ENCODE results near the gene CYP26C1.

The CYP26C1 gene

GRCh38 chr10:93064874-93065660, 4.5 kb downstream of the CYP26C1 start:
- DNase-seq: no peak

DNA sequence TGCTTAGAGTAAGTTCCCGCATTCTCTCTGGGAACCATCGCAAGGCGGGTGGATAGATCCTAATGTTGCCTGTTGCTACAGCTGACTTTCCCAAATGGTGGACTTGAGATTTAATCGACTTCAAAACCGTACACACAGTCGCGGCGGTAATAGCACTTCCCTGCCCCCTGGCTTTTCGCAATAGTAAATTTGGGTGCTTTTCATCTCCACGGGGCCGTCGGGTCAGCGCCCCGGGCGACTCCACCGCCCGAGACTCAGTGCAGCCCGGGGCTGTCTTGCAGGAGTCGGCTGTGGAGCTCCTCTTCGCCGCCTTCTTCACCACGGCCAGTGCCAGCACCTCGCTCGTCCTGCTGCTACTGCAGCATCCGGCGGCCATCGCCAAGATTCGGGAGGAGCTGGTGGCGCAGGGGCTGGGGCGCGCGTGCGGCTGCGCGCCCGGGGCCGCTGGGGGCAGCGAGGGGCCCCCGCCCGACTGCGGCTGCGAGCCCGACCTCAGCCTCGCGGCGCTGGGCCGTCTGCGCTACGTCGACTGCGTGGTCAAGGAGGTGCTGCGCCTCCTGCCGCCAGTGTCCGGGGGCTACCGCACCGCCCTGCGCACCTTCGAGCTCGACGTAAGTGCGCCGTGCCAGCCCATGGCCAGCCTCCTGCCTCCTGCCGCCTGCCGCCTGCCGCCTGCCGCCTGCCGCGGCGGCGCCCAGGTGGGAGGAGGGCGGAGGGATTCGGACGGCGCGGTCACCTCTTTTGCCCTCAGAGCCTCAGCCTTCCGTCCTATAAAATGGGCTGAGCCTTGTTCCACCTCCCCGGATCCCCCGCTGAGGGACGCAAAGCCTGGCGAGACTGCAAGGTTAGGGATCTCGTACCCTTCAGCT, 5.3 kb downstream of the CYP26C1 start:
- no peak for DNase-seq

DNA sequence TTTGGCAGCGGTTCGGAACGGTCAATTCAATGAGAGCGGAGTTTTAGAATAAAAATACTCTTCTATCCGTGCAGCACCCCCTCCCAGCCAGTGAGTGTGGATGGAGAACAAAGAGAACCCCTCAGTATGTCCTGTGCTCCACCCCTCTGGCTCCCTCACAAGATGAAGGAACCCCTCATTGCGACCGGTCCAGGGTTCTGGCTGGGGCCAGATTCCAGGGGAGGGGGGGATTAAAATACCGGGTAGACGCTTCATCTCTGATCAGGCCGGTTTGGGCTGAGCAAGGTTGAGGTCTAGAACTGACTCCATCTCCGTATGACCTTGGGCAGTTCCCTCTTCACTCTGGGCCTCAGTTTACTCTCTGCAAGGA, 5.9 kb downstream of the CYP26C1 start:
- DNase-seq: no peak

DNA sequence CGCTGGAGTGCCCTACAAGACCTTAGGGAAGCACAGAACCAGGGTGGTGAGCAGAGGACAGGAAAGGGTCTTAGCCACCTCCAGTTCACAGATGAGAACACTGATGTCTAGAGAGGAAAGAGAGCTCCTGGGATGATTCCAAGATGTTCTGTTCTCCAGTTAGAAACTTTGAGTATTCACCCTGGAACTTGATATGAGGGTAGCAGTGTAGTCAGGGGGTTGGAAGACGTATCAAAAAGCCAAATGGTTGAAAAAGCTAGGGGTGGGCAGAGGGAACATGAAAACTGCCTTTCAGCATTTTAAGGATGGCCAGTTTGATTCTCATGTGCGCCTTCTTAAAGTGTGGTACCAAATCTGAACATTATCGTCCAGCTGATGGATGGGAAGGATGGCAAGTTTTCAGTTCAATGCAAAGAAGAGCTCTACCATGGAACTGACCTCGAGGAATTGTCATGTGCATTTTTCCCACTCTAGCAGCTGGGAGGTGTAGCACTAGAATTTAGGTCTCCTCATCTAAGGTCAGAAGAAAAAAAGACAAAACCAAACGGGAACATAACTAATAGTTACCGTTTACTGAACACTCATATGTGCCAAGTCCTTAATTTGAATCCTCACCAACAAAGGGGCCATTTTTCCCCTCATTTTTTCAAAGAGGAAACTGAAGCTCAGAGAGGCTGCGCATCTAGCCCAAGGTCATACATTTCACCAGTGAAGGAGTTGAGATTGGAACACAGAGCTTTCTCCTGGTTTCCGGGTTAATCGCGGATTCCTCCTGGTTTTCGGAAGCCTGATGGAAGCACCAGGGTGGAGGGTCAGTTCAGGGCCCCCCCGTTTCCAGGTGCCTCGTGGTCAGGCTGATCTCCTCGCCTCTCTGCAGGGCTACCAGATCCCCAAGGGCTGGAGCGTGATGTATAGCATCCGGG, 7.1 kb downstream of the CYP26C1 start:
- DNase-seq: no peak

DNA sequence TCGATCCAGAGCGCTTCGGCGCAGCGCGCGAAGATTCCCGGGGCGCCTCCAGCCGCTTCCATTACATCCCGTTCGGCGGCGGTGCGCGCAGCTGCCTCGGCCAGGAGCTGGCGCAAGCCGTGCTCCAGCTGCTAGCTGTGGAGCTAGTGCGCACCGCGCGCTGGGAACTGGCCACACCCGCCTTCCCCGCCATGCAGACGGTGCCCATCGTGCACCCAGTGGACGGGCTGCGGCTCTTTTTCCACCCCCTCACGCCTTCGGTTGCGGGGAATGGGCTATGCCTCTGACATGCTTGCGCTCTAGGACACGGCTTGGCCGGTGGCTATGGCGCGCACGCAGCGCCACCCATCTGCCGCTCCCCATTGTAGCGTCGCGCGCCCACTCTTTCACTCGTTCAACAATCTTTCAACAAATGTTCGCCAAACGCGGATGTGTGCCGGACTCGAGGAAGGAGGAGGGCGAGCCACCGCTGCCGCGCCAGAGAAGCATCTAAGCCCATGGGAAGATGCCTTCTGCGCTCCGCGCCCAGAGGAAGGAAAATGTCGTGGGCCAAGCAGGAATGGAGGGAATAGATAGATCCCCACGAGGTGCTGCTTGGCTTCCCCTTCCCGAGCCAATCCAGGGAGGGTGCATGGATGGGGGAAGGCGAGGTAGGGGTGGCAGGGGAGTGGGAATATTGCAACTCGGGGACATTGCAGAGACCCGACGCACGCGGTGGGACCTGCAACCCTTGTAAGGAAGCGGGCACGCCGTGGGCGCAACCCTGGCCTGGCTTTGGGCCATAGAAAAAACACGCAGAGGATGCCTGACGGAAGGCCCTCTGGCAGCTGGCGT, 8.0 kb downstream of the CYP26C1 start:
- DNase-seq: no peak

DNA sequence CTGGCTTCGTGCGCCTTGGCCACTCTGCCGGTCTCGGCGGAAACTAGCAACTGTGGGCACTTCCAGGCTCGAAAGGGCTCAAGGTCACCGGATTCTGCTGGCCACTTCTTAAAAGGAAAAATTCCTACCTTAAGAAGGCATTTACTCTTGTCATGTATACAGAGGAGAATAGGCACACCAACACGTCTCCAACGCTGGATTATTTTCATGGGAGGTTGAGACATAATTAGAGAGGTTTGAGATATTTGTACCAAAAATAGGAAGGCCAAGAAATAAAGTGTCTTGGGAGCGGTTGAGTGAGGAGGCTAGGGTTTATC, 8.6 kb downstream of the CYP26C1 start:
- DNase-seq: no peak

DNA sequence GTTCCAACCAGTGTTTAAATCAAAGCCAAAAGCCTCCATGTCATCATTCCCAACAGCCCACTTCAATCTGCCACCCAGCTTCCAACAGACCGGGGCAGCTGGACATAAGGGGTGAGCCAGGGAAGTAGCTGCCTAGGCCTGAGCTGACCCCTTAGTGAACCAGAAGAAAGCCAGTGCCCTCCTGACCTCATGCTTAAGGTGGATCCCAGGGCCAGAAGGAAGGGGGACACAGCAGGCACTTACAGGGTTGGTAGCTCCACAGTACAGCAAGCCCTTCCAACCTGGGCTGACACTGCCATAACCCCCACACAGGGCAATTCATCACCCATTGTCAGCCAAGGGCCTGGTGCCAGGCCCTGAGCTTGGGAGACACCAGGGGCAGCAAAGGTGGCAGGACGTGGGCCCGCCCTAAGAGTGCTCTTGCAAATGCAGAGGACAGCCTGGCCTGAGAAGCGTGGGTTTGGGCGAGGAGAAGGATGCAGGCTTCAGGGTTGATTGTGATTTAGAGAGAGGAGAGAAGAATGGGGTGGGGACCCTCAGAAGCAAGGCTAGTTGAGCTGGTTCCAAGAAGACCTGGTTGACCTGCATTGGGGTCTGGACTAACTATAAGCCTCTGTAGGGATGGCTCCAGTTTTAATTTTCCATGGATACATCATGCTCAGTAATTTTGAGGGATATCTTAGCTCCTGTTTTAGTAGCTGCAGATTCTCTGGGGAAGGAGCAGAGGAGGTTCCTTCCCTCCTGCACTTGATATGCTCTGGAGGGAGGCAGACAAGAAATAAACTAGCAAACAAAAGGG, 10.0 kb downstream of the CYP26C1 start:
- no peak for DNase-seq

DNA sequence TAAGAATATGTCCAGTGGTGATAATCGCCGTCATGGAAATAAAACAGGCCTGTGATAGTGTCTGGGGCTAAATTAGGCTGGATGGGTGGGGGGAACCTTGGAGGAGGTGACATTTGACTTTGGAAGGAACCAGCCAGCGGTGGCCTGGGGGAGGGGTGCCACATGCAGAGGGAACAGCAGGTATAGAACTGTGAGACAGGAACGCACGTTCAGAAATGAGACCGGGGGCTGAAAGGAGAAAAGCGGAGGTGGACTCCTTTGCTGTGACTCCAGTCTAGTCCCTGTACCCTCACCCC, 10.5 kb downstream of the CYP26C1 start:
- no peak for DNase-seq

DNA sequence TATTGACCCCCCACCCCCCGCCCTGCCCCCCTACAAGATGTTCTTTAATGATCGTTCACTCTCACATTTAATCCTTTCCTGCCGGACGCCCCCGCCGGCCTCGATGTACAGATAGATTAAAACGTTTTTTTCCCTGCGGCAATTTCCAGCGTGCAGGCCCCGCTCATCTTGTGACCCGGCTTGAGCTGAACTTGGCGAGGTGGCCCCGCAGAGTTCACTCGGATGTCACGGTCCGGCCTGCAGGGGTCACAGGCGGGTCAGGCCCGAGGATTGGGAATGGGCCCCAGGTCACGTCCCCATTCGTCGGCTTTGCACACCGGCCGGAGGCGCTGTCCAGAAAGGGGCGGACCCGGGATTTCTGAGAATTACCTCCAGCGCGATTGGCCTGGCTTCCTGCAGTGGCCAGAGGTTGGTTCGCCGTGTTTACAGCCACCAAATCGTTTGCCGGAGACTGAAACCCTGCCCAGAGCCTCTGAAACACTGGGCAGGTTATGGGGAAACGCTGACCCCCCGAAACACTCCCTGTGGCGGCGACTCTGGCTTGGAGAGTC, 11.2 kb downstream of the CYP26C1 start:
- DNase-seq: no peak

DNA sequence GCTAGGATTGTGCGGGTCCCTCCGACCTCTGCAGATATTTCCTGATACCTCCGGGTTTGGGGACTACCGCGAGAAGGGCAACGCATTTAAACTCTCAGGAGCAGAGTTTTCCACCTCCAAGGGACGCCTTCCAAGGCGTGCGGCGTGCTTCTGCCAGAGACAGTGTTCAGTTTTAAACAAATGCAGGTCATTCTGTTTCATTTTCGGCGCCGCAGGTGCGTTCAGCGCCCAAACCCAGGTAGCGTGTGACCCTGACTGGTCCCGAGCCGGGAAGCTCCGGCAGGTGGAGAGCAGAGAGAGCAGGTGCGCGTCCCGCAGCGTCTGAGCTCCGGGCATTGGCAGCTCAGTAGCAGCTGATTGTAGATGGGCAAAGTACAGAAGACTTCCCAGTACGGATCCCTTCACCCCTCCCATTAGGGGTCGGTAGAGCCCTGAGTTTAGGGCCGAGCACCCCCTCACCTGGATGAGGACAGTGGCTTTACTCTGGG, 11.7 kb downstream of the CYP26C1 start:
- DNase-seq: no peak

DNA sequence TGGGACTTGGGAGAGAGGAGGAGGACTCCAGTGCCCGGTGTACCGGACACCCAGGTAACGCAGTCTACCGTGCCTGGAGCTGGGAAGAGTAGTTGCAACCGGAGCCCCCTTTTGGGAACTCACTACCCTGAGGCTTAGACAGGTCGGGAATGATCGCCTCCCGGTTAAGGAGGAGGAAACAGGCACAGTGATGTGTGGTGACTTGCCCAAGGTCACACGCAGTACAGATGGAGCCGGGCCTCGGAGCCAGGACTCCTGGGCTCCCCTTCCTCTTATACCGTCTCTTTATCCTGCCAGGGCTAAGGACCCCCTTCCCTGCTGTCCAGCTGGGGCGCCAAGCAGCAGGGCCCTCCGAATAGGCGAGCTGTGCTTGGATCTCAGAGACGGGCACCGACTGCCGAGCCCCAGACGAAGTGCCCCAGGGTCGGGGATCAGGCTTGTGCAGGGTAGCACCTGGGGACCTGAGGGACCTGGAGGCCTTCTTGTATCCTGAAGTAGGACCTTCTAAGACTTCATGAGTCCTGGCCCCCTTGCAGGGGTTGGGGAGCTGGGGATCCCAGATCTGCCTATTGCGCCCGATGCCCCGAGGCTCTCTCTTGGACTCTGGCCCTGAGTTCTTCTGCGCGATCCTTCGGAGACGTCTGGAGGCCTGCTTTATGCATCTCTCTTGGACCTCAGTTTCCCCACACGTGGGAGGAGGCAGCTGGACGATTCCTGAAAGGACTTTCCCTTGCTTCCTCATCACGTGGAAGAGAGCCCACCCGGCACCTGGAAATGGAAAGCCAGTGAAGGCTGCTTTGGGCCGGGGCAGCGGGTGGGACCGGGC, 12.3 kb downstream of the CYP26C1 start:
- DNase-seq: no peak

DNA sequence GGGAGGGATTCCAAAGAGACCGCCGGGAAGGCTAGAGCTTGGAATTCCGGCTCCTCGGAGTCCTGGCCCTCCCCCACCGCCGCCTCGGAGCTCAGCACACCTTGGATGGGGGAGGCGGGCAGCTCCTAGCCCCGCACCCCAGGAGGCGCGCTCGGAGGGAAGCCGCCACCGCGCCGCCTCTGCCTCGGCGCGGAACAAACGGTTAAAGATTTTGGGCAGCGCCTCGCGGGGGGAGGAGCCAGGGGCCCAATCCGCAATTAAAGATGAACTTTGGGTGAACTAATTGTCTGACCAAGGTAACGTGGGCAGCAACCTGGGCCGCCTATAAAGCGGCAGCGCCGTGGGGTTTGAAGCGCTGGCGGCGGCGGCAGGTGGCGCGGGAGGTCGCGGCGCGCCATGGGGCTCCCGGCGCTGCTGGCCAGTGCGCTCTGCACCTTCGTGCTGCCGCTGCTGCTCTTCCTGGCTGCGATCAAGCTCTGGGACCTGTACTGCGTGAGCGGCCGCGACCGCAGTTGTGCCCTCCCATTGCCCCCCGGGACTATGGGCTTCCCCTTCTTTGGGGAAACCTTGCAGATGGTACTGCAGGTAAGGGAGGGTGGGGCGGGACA, 13.0 kb downstream of the CYP26C1 start, which contains the start of gene CYP26A1:
CYP26A1 (plus strand) TSS at position 355 of the 608 bp plus-strand sequence; CDS start at position 397, 42 bp downstream.
- no peak for DNase-seq

DNA sequence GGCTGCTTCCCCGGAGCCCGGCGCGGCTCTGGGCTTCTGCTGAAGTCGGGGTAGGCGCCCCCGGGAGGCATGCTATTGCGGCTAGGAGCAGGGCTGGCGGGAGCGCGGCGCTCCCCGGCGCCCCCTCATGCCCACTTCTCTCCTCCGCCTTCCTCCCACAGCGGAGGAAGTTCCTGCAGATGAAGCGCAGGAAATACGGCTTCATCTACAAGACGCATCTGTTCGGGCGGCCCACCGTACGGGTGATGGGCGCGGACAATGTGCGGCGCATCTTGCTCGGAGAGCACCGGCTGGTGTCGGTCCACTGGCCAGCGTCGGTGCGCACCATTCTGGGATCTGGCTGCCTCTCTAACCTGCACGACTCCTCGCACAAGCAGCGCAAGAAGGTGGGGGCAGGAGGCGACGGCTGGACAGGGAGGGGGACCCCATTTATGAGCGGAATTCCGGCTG, 13.6 kb downstream of the CYP26C1 start:
- DNase-seq: no peak

DNA sequence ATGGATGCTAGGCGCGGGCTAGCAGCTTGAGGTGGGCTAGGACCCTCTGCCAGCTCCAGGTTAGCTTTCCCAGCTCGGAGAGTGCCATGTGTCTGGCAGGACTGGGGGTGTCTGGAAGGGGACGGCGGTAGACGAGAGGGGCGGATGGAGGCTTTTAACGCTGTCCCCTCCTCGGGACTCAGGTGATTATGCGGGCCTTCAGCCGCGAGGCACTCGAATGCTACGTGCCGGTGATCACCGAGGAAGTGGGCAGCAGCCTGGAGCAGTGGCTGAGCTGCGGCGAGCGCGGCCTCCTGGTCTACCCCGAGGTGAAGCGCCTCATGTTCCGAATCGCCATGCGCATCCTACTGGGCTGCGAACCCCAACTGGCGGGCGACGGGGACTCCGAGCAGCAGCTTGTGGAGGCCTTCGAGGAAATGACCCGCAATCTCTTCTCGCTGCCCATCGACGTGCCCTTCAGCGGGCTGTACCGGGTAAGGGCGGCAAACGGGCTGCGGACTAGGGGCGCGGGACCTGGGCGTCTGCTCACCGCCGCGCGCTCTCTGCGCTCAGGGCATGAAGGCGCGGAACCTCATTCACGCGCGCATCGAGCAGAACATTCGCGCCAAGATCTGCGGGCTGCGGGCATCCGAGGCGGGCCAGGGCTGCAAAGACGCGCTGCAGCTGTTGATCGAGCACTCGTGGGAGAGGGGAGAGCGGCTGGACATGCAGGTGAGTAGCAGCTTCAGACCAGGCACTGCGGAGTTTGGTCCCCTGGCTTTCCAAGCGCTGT, 14.2 kb downstream of the CYP26C1 start:
- DNase-seq: no peak

DNA sequence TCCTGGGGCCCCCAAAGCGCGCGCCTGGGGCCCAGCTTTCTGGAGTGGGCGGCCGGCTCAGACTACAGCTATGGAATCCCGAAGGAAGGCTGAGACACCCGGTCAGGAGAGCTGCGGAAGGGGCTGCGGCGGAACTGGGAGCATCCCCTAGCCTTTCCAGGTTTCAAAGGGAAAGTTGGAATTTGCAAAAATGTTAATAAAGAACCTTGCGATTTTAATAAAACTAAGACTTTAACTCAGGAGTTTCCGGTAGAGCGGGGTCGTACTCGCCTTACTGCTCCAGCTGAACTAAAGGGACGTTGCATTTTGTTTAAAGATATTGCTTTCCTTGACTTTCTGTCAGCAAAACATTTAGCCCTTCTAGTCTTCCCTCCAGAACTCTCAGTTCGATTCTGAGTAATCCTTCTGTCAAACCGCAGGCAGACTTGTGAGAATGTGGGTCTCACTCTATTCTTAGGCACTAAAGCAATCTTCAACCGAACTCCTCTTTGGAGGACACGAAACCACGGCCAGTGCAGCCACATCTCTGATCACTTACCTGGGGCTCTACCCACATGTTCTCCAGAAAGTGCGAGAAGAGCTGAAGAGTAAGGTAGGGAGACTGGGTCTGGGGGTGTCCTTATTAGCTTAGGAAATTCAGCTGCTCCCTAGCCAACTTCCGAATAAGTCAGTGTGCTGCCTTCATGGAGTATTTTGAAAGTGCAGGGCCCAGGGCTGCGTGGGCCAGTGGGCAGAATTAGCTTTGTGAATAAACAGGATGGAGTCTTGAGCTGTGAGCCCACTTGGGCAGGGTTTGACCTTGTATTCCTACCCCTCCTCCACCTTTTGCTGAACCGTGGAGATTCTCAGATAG, 15.0 kb downstream of the CYP26C1 start:
- no peak for DNase-seq

GRCh38 chr10:93076871-93077270, 16.3 kb downstream of the CYP26C1 start:
- no peak for DNase-seq

DNA sequence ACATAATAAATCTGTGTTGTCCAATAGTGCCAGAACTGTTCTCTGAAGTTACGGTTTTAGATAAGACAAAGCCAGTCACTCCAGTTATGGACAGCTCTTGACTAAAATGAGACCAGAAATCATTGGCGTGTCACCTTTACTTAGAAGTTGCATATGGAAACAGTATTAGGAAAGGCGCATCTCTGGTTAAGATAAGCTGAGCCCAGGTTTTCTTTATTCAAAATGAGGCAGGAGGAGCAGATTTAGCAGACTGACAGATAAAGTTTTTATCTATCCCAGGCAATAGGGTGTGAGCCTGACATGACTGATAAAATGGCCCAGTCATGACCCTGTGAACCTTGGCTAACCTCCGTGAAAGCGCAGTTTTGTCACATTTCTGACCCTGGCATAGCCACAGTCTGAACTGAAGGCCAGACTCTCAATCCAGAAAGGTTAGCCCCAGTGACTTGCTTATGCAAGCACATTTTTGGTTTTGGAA, 17.3 kb downstream of the CYP26C1 start:
- DNase-seq: no peak
